Measurements from ENCODE around the gene XRCC5.
"Not testable (repeated sequence)": the region's sequence is repeated elsewhere in the genome, so short reads cannot be mapped to it uniquely, and the experiment has no call there.

GRCh38 chr2:216208661-216209060, 99.5 kb downstream of the XRCC5 start:
- not testable (repeated sequence) for TF ChIP-seq CTCF (IDR thresholded peaks at IDR 0.05; ENCODE audit: low read length); EZH2 (IDR thresholded peaks at IDR 0.05; ENCODE audit: borderline replicate concordance, low read length)

Data from OCI-LY1 (cell line).